HFFc6 (cell line): ENCODE results near the gene ERAP2. TPM values are rescaled to one million over a fixed set of nuclear protein-coding genes. Genes with fewer than 3 reads are reported as not detected.

ENCODE experiments used
- DNase-seq: peaks from one replicate; pipeline ENCODE4 v3.0.0-alpha.2; 2018
- H3K27ac Mint-ChIP-seq: 2 replicates; pipeline ENCODE4 v1.8.0; 2020; ENCODE audit warnings: mild to moderate bottlenecking, mixed read lengths
- H3K27me3 Mint-ChIP-seq: 2 replicates; pipeline ENCODE4 v1.8.0; 2021; ENCODE audit warnings: mild to moderate bottlenecking, moderate library complexity, mixed read lengths; ENCODE audit not compliant: insufficient read depth
- H3K36me3 Mint-ChIP-seq: 2 replicates; pipeline ENCODE4 v1.8.0; 2021; ENCODE audit warnings: low read depth, mixed read lengths
- H3K4me1 Mint-ChIP-seq: 2 replicates; pipeline ENCODE4 v1.8.0; 2020; ENCODE audit warnings: low read depth, mixed read lengths
- H3K4me3 Mint-ChIP-seq: 2 replicates; pipeline ENCODE4 v1.8.0; 2020; ENCODE audit warnings: mild to moderate bottlenecking, moderate library complexity, mixed read lengths
- H3K9me3 Mint-ChIP-seq: 2 replicates; pipeline ENCODE4 v1.8.0; 2020; ENCODE audit warnings: mild to moderate bottlenecking, mixed read lengths
- long read RNA-seq: library from polyadenylated mRNA; unstranded; transcript quantifications from one replicate; pipeline ENCODE4 v2.0.0, GENCODE V29; 2019
- total RNA-seq, 6 experiments: library from RNA; stranded (reverse); fragmentation: NEBNext Ultra II Directional; extraction: Animal tissue kit (Norgen Biotek cat#: 25700); gene quantifications; 2 replicates in 1 of 6; 3 replicates in 5 of 6; pipeline ENCODE4 v1.2.3, GENCODE V29; 2021
- TF ChIP-seq, protein P1 (sequence below): fragments of 200-600 bp; sonication (generic); IDR thresholded peaks from 2 replicates; pipeline ENCODE4 v1.5.0; 2021; ENCODE audit warnings: antibody characterized with exemption, mild to moderate bottlenecking

ERAP2 gene, protein sequence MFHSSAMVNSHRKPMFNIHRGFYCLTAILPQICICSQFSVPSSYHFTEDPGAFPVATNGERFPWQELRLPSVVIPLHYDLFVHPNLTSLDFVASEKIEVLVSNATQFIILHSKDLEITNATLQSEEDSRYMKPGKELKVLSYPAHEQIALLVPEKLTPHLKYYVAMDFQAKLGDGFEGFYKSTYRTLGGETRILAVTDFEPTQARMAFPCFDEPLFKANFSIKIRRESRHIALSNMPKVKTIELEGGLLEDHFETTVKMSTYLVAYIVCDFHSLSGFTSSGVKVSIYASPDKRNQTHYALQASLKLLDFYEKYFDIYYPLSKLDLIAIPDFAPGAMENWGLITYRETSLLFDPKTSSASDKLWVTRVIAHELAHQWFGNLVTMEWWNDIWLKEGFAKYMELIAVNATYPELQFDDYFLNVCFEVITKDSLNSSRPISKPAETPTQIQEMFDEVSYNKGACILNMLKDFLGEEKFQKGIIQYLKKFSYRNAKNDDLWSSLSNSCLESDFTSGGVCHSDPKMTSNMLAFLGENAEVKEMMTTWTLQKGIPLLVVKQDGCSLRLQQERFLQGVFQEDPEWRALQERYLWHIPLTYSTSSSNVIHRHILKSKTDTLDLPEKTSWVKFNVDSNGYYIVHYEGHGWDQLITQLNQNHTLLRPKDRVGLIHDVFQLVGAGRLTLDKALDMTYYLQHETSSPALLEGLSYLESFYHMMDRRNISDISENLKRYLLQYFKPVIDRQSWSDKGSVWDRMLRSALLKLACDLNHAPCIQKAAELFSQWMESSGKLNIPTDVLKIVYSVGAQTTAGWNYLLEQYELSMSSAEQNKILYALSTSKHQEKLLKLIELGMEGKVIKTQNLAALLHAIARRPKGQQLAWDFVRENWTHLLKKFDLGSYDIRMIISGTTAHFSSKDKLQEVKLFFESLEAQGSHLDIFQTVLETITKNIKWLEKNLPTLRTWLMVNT
- total RNA-seq: 1 to 10 TPM in 5 of 6 experiments, under 1 TPM in 1; 0.97 to 2.6 (median 1.5) TPM
- long read RNA-seq: 0 reads

- peaks cover 7% of the 10 kb centered on the region for H3K36me3 Mint-ChIP-seq
- no peaks in the 10 kb centered on the region for H3K27me3 Mint-ChIP-seq
- DNase-seq: no peak
- peaks cover 47% of the 10 kb centered on the region for H3K4me1 Mint-ChIP-seq
- H3K9me3 Mint-ChIP-seq: no peaks in the 10 kb centered on the region
- H3K4me3 Mint-ChIP-seq: peak within 1 kb of the TSS; percentile 90
- TF ChIP-seq, protein P1, sequence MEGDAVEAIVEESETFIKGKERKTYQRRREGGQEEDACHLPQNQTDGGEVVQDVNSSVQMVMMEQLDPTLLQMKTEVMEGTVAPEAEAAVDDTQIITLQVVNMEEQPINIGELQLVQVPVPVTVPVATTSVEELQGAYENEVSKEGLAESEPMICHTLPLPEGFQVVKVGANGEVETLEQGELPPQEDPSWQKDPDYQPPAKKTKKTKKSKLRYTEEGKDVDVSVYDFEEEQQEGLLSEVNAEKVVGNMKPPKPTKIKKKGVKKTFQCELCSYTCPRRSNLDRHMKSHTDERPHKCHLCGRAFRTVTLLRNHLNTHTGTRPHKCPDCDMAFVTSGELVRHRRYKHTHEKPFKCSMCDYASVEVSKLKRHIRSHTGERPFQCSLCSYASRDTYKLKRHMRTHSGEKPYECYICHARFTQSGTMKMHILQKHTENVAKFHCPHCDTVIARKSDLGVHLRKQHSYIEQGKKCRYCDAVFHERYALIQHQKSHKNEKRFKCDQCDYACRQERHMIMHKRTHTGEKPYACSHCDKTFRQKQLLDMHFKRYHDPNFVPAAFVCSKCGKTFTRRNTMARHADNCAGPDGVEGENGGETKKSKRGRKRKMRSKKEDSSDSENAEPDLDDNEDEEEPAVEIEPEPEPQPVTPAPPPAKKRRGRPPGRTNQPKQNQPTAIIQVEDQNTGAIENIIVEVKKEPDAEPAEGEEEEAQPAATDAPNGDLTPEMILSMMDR: no peak
- peak within 1 kb of the TSS; percentile 94 for H3K27ac Mint-ChIP-seq
Measured at GRCh38 chr5:96876292-96876850, at the start of gene ERAP2. Gene ERAP2, plus strand, starts transcription at chr5:96876500. Its CDS starts 3,186 bp downstream, at chr5:96879686.

GRCh38 chr5:96829297-96829696 is 47.0 kb upstream of the ERAP2 start:
- H3K36me3 Mint-ChIP-seq: no peaks in the 10 kb centered on the region

GRCh38 chr5:96834016-96834415 is 42.3 kb upstream of the ERAP2 start:
- no peak for DNase-seq
- Mint-ChIP-seq H3K27ac (no peak overlapping the region), H3K27me3 (peaks cover 13% of the 10 kb centered on the region), H3K4me1 (no peaks in the 10 kb centered on the region), H3K4me3 (no peak overlapping the region), H3K9me3 (no peaks in the 10 kb centered on the region), H3K36me3 (no peaks in the 10 kb centered on the region)
- TF ChIP-seq, protein P1: no peak

More at GRCh38 chr5:96829297-96829696, 47.0 kb upstream of the ERAP2 start:
- Mint-ChIP-seq H3K27ac (no peak overlapping the region; the same call in 1 of the 2 replicates), H3K4me3 (no peak overlapping the region), H3K4me1 (peaks cover 10% of the 10 kb centered on the region), H3K9me3 (no peaks in the 10 kb centered on the region), H3K27me3 (peaks cover 22% of the 10 kb centered on the region)
- DNase-seq: no peak
- TF ChIP-seq, protein P1: no peak

- TF ChIP-seq, protein P1: no peak
- Mint-ChIP-seq H3K4me1 (no peaks in the 10 kb centered on the region; the same call in 1 of the 2 replicates), H3K27me3 (peaks cover 13% of the 10 kb centered on the region), H3K27ac (no peak overlapping the region), H3K36me3 (no peaks in the 10 kb centered on the region), H3K4me3 (no peak overlapping the region), H3K9me3 (no peaks in the 10 kb centered on the region)
- no peak for DNase-seq
Measured at GRCh38 chr5:96835791-96836191, 40.5 kb upstream of the ERAP2 start.

DNA sequence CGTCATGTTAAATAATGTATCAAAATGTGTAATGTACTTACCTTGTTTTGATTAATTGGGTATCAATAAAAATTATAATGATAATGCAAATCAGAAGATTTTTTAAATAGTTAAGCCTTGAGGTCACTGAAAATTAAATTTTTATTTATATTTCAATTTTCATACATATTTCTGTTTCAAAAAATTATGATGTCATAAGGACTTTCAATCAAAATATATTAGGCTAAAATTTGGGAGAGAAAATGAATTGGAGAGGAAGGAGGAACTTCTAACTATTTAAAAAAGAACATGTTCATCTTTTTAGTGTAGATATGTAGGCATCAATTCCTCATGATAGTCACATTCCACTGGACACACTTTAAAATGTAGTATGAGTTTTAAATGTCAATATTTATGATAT is 39.5 kb upstream of the ERAP2 start:
- Mint-ChIP-seq H3K27me3 (peaks cover 4% of the 10 kb centered on the region; the same call in 1 of the 2 replicates), H3K4me1 (no peaks in the 10 kb centered on the region; the same call in 1 of the 2 replicates), H3K27ac (no peak overlapping the region), H3K36me3 (no peaks in the 10 kb centered on the region), H3K9me3 (no peaks in the 10 kb centered on the region), H3K4me3 (no peak overlapping the region)
- no peak for DNase-seq
- TF ChIP-seq, protein P1: no peak
